ENCODE data around the gene TPST1.
"Not testable (repeated sequence)": the region's sequence is repeated elsewhere in the genome, so short reads cannot be mapped to it uniquely, and the experiment has no call there.

The TPST1 gene

DNA sequence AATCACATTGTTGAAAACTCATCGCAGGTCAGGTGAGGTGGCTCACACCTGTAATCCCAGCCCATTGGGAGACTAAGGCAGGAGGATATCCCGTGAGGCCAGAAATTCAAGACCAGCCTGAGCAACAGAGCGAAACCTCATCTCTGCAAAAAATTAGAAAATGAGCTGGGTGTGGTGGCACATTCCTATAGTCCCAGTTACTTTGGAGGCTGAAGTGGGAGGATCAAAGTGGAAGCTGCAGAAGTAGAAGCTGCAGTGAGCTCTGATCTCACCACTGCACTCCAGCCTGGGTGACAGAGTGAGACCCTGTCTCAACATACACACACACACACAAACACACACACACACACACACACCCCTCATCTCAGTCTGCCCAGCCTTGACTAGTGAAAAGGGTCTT lies 190.9 kb downstream of the TPST1 start:
- not testable (repeated sequence) for DNase-seq

DNA sequence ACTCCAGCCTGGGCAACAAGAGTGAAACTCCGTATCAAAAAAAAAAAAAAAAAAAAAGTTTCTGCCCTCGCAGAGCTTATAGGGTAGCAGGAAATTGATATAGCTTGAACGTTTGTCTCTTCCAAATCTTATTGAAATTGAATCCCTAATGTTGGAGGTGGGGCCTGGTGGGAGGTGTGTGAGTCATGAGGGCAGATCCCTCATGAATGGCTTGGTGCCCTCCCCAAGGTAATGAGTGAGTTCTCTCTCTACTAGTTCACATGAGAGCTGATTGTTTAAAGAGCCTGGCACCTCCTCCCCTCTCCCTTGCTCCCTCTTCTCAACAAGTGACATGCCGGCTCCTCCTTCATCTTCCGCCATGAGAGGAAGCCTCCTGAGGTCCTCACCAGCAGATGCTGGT lies 193.7 kb downstream of the TPST1 start:
- not testable (repeated sequence) for DNase-seq

DNA sequence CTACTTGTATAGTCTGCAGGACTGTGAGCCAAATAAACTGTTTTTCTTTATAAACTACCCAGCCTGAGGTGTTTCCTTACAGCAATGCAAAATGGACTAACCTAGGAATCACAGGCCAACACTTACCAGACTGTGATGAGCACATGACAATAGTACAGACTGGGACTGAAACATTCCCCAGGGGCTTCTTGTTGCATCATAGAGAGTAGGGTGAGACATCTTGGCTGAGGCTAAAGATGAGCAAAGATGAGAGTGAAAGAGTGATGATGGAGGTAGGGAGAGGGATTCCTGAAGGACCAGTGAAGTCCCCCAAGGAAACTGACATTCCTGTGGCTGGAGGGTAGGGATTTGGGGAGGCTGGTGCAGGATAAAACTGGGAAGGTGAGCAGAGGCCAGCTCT lies 194.4 kb downstream of the TPST1 start:
- no peak for DNase-seq

DNA sequence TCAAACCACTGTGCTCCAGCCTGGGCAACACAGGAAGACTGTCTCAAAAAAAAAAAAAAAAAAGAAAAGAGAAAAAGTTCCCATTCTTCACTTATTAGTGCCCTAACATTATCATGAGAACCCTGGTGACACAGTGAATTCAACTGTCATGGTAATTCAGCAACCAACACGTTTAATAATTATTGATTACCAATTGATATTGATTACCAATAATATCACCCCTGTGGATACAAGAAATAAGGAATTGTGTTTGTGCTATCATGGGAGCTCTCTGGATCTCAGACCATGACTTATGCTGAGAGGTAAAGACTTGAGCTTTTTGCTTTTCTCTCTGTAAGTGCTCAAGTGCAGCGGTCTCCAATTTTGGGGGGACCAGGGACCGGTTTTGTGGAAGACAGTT lies 195.3 kb downstream of the TPST1 start:
- no peak for DNase-seq

DNA sequence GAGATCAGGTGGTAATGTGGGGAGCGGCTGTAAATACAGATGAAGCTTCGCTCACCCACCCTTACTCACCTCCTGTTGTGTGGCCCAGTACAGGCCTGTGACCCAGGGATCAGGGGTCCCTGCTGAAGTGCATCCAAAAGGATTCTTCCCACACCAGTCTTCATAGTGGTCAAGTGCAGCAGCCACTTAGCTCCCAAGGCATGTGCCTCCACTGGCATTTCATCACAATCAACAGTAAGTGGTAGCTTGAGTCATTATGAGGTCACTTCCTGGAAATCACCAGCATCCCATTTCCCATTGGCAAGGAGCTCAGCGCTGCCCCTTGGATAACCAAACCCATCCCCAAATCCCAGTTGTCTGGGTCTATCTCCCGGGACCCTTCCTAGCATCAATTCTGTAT lies 196.0 kb downstream of the TPST1 start:
- not testable (repeated sequence) for DNase-seq

DNA sequence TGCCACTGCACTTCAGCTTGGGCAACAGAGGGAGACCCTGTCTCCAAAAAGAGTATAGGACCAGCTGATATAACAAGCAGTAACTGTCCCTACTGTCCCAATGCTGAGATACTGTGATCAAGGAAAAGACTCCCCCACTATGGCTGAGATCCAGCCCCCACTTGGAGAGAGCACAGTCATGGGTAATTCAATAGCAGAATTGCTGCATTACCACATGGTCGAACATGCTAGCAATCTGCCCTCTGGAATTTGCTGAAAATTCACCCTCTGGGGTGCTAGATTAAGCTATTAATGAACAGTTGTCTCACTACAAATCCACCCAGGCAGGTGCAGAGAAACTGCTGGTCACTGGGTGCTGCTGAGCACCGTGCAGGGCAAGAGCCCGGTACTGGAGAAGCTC lies 196.8 kb downstream of the TPST1 start:
- DNase-seq, result not testable (repeated sequence)

DNA sequence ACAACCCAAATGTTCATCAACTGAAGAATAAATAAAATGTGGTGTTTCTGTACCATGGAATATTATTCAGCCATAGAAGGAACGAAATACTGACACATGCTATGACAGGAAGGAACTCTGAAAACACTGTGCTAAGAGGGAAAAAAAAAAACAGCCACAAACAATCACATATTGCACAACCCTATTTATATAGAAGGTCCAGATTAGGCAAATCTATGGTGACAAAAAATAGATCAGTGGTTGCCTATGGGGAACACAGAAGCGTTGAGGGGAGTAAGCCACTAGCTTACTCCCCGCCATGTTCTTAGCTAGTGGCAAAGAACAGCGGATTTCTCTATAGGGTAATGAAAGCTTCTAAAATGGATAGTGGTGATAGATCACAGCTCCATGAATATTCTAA lies 198.4 kb downstream of the TPST1 start:
- DNase-seq, result no peak

DNA sequence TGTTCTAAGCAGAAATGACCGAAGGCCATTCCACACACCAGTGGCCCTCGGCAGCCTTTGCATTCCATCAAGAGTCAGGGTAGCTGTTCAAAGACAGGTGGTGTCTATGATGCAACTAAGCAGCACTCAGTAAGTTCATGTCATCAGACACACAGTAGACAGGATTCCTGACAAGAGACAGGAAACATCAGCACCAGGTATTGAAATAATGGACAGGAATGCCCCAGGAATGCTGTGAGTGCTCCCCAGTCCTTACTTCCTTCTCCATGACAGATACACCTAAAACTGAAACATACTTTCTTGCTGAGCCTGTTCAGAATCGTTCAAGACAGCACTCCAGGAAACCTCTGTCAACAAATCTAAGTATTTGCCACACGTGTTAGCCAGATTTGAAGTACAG lies 204.4 kb downstream of the TPST1 start:
- no peak for DNase-seq

All from NCI-H524 (cell line).